ENCODE results near the gene WSCD1. TPM values are rescaled to one million over a fixed set of nuclear protein-coding genes. Genes with fewer than 3 reads are reported as not detected.

The WSCD1 gene
- total RNA-seq, 1 experiment from 2014 or later: 0.28 TPM

- CTCF ChIA-PET: no interaction called here
- intact Hi-C loops (cut with micrococcal nuclease; ENCODE audit: unreplicated experiment): no loop called here
Observed at GRCh38 chr17:6172642-6173330, 102.6 kb downstream of the WSCD1 start.

GRCh38 chr17:6173653-6174052 is 103.5 kb downstream of the WSCD1 start:
- Histone ChIP-seq H3K4me1 (ENCODE audit: insufficient read depth, low read length, poor library complexity, severe bottlenecking) (no peaks in the 10 kb centered on the region), H3K27me3 (replicated peaks; ENCODE audit: insufficient read depth, low read depth, low read length, poor library complexity) (peaks cover 74% of the 10 kb centered on the region), H3K9me3 (ENCODE audit: low read depth, low read length, poor library complexity, severe bottlenecking) (no peaks in the 10 kb centered on the region), H3K36me3 (ENCODE audit: insufficient read depth, low read length, poor library complexity, severe bottlenecking) (no peaks in the 10 kb centered on the region), H3K4me3 (ENCODE audit: low read depth, low read length, poor library complexity, severe bottlenecking) (no peak overlapping the region), H3K27ac (ENCODE audit: low read depth, low read length, poor library complexity, severe bottlenecking) (no peak overlapping the region)
- no peak for TF ChIP-seq CTCF (conservative IDR thresholded peaks at IDR 0.05; ENCODE audit: low read depth, low read length)
- no peak for TF ChIP-seq EZH2 (IDR thresholded peaks at IDR 0.05; ENCODE audit: borderline replicate concordance, low read depth, low read length, poor library complexity, severe bottlenecking)
- no TSS peak for BruUV-seq (replicated peaks)
- ChIA-PET CTCF (no interaction called here), POLR2A (ENCODE audit: low non-redundant PET) (no interaction called here)
- intact Hi-C loops (cut with micrococcal nuclease; ENCODE audit: unreplicated experiment): no loop called here
- no peak for DNase-seq (ENCODE audit: low spot score)

More at GRCh38 chr17:6172642-6173330, 102.6 kb downstream of the WSCD1 start:
- H3K27ac ChIP-seq (ENCODE audit: low read depth, low read length, poor library complexity, severe bottlenecking): no peak overlapping the region
- H3K4me1 ChIP-seq (ENCODE audit: insufficient read depth, low read length, poor library complexity, severe bottlenecking): no peaks in the 10 kb centered on the region
- H3K4me3 ChIP-seq (ENCODE audit: low read depth, low read length, poor library complexity, severe bottlenecking): no peak overlapping the region
- H3K9me3 ChIP-seq (ENCODE audit: low read depth, low read length, poor library complexity, severe bottlenecking): no peaks in the 10 kb centered on the region
- BruUV-seq (replicated peaks): no TSS peak
- POLR2A ChIA-PET (ENCODE audit: low non-redundant PET): no interaction called here
- H3K27me3 ChIP-seq (replicated peaks; ENCODE audit: insufficient read depth, low read depth, low read length, poor library complexity): peaks cover 78% of the 10 kb centered on the region
- DNase-seq (ENCODE audit: low spot score): no peak
- TF ChIP-seq CTCF (conservative IDR thresholded peaks at IDR 0.05; ENCODE audit: low read depth, low read length): no peak
- H3K36me3 ChIP-seq (ENCODE audit: insufficient read depth, low read length, poor library complexity, severe bottlenecking): no peaks in the 10 kb centered on the region
